Psoas muscle (tissue), 8 donors: ENCODE measurements around the gene ATAD5. TPM values are rescaled to one million over a fixed set of nuclear protein-coding genes. Genes with fewer than 3 reads are reported as not detected.

ENCODE experiments used
- ATAC-seq, 4 donors: fragments of 200-7000 bp; cut with Tn5 transposase; one replicate each; pipeline ENCODE4 v1.9.1; 2020; ENCODE audit warnings: moderate library complexity in 3 of 4, mild to moderate bottlenecking in 2 of 4
- DNase-seq, 2 donors: peaks; one replicate each; pipeline ENCODE4 v3.0.0-alpha.2; 2020
- H3K27ac ChIP-seq: fragments of 200-600 bp; one replicate; pipeline ENCODE4 v1.8.0; 2022
- H3K27me3 ChIP-seq, 3 donors: fragments of 200-600 bp in 1 of 3; one replicate each; pipeline versions ENCODE4 v1.6.1 to v1.8.0; 2013 to 2022; ENCODE audit warnings: low read length in 2 of 3, mild to moderate bottlenecking in 2 of 3, moderate library complexity in 1 of 3; ENCODE audit not compliant: insufficient read depth in 3 of 3
- H3K36me3 ChIP-seq, 2 donors: fragments of 200-600 bp in 1 of 2; one replicate each; pipeline versions ENCODE4 v1.6.1 to v1.8.0; 2013 to 2022; ENCODE audit warnings: low read depth in 1 of 2, mild to moderate bottlenecking in 1 of 2, moderate library complexity in 1 of 2; ENCODE audit not compliant: insufficient read depth in 1 of 2
- H3K4me1 ChIP-seq: fragments of 200-600 bp; one replicate; pipeline ENCODE4 v1.8.0; 2022
- H3K4me3 ChIP-seq: fragments of 200-600 bp; one replicate; pipeline ENCODE4 v1.8.0; 2022; ENCODE audit warnings: mild to moderate bottlenecking
- H3K9me3 ChIP-seq: fragments of 200-600 bp; one replicate; pipeline ENCODE4 v1.8.0; 2022
- CTCF ChIP-seq: fragments of 200-600 bp; IDR thresholded peaks from one replicate; pipeline ENCODE4 v1.8.0; 2022; ENCODE audit warnings: antibody characterized with exemption
- WGBS, 3 donors: extraction: QIAGEN DNeasy Blood & Tissue Kit; methylation state at CpG; one replicate each; pipeline versions ENCODE4 v1.1.6 to v1.1.7; 2013; 5-methylcytosine and 5-hydroxymethylcytosine counted together
- intact Hi-C, 2 donors: fragments of 100-400 bp; cut with DNase I; formaldehyde crosslinking; loops; one replicate each; pipeline versions ENCODE4 v1.11.0 to v1.14.2; 2022
- polyA plus RNA-seq, 3 donors: library from polyadenylated mRNA; stranded (reverse); fragments of 200-250 nt; gene quantifications; one replicate each; pipeline ENCODE4 v1.2.3, GENCODE V29; 2013
- total RNA-seq, 4 donors: library from RNA; stranded (reverse); fragmentation: NEBNext Ultra II Directional in 2 of 4; extraction: Animal tissue kit (Norgen Biotek cat#: 25700) in 2 of 4; gene quantifications; one replicate each; pipeline versions ENCODE4 v1.2.1 to v1.2.4, GENCODE V29; 2021 to 2023
- donor health status: healthy with polysubstance abuse.
- donor health status: DM: no; HTN: no; CAD: no; lungs with moderate emphysema.
- donor health status: Bipolar disorder and iron deficiency.
- donor health status: healthy.
- donor health status: DM: yes; HTN: yes; CAD: no.
- donor health status: DM: no; HTN: no; CAD: no.
- donor health status: DM: no; HTN: no; CAD: no.
- donor health status: DM: yes; HTN: yes; CAD: no.

The ATAD5 gene
- total and polyA plus RNA-seq, 7 donors, result 0.11 to 0.44 (median 0.19) TPM

GRCh38 chr17:30832438-30833124 lies 815 bp downstream of the ATAD5 start:
- Histone ChIP-seq H3K4me1 (peaks cover 13% of the 10 kb centered on the region), H3K27ac (no peak overlapping the region), H3K36me3 (no peaks in the 10 kb centered on the region), H3K4me3 (peak overlapping the region; percentile 95), H3K27me3 (no peaks in the 10 kb centered on the region), H3K9me3 (no peaks in the 10 kb centered on the region)
- no peak for DNase-seq
- WGBS, 3 donors, result 2% methylated on average over 15 of the region's 15 CpGs
- no peak for ATAC-seq
- intact Hi-C loops, result no loop called here
- no peak for TF ChIP-seq CTCF

- no peaks in the 10 kb centered on the region for H3K9me3 ChIP-seq
- H3K27ac ChIP-seq, result no peak overlapping the region
- WGBS, 3 donors, result 90 to 94% (median 91%) methylated on average over 5 of the region's 5 CpGs
- no peaks in the 10 kb centered on the region for H3K27me3 ChIP-seq
- peaks cover 0 to 3% of the 10 kb centered on the region in 2 donors for H3K36me3 ChIP-seq
- ATAC-seq (no peak), DNase-seq (no peak)
- TF ChIP-seq CTCF, result no peak
- intact Hi-C loops, result no loop called here
- H3K4me1 ChIP-seq, result no peaks in the 10 kb centered on the region
- no peak overlapping the region for H3K4me3 ChIP-seq
Measured at GRCh38 chr17:30838202-30838807, 6.5 kb downstream of the ATAD5 start.

DNA sequence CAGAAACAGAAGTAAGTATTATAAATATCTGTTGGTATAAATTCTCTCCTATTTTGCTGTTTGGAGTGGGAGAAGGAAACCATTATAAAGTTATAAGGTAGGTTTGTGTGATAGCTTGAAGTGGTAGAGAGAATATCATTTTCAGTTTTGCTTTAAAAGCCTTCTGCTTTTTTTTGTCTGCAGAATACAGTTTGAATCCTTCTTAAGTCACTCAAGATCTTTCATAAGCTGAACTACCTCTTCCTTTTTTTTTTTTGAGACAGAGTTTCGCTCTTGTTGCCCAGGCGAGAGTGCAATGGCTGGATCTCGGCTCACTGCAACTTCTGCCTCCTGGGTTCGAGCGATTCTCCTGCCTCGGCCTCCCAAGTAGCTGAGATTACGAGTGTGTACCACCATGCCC lies 9.0 kb downstream of the ATAD5 start:
- no peak overlapping the region for H3K27ac ChIP-seq
- WGBS, 3 donors, result 91 to 96% (median 92%) methylated on average over 7 of the region's 7 CpGs
- no peak overlapping the region for H3K4me3 ChIP-seq

DNA sequence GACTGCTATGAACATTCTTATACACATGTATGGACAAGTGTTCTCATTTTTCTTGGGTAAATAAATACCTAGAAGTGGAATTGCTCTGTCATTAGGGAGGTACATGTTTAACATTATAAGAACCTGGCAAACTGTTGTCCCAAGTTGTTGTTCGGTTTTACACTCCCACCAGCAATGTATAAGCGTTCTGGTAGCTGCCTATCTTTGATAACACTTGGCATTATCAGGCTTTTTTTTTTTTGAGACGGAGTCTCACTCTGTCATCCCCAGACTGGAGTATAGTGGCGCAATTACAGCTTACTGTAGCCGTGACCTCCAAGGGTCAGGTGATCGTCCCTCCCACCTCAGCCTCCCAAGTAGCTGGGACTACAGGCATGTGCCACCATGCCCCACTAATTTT lies 16.3 kb downstream of the ATAD5 start:
- Histone ChIP-seq H3K36me3 (no peaks in the 10 kb centered on the region), H3K4me3 (no peak overlapping the region), H3K4me1 (no peaks in the 10 kb centered on the region), H3K27me3 (no peaks in the 10 kb centered on the region), H3K27ac (no peak overlapping the region), H3K9me3 (no peaks in the 10 kb centered on the region)
- intact Hi-C loops, result no loop called here
- DNase-seq, result no peak
- ATAC-seq, result no peak
- TF ChIP-seq CTCF, result no peak
- WGBS, 3 donors, result 94 to 95% (median 94%) methylated on average over 6 of the region's 6 CpGs

More for the DNA sequence above, 9.0 kb downstream of the ATAD5 start:
- no peak for DNase-seq
- peaks cover 0 to 3% of the 10 kb centered on the region in 2 donors for H3K36me3 ChIP-seq
- H3K9me3 ChIP-seq, result no peaks in the 10 kb centered on the region
- TF ChIP-seq CTCF, result no peak
- ATAC-seq, result no peak
- H3K4me1 ChIP-seq, result no peaks in the 10 kb centered on the region
- H3K27me3 ChIP-seq, result no peaks in the 10 kb centered on the region
- intact Hi-C loops, result no loop called here
